T1000 (cell line): Measurements from ENCODE around the gene LRRN1.

Experiments
- DNase-seq: peaks from one replicate; lab custom pipeline; 2025; ENCODE audit warnings: mixed read lengths; lab: John Stamatoyannopoulos, UW

Gene LRRN1

DNA sequence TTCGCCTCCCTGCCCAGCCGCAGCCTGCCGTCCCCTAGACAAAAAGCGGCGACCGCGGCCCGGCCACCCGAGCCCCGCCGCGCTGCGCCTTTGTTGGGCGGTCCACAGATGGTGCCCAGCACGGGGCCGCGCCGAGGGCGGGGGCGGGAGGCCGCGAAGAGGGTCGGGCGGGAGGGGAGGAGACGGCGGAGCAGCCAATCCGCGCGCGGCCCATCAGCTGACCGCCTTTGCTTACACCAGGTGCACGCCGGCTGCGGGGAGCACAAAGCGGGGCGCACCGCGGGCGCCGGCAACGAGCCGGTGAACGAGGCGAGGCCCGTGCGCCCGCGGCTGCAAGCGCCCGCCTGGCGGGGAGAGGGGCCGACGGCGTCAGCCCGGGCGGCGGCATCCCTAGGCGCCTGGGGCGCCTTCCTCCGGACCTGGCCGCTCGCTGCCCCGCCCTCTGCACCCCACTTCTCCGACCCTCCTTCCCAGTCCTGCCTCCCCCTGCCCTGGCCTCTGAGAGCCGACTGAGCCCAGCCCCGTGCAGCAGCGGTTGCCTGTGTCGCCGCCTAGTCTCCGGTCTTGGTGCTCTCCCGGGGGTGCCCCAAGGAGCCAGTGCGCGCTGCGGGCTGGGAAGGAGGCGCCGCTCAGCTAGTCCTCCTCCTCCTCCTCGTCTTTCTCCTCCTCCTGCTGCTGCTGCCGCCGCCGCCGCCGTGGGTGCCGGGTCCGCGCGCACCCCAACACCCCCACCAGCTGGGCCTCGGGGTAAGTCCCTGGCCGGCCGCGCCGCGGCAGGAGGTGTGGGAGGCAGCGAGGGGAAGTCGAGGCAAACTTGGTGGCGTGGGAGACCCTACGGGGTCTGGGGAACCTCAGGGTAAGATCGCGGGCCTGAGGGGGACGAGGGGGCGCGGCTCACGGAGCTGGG is at the start of gene LRRN1:
LRRN1 (plus strand) TSS at position 259 of the 907 bp plus-strand sequence. CDS start 45,211 bp downstream, outside the sequence.
- peak; percentile 49 for DNase-seq

GRCh38 chr3:3753416-3753815 is 45.8 kb upstream of the LRRN1 start:
- DNase-seq: no peak

DNA sequence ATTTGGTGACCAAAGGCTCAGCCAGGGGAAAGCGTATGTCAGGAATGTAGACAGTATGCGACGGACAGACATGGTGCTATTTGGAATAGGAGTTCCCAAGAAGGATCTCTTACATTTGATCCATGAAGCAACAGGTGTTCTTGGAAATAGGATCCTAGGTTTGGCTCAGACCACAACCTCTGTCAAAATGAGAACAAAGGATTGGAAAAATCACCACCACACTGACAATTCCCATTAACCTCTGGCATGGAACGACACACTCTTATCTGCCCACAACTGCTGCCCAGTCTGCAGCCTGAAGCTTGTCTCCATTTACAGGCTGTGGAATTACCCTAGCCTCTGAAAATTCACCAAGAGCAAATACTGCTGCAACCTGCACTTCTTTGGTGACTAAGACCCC is 33.6 kb upstream of the LRRN1 start:
- DNase-seq: no peak

DNA sequence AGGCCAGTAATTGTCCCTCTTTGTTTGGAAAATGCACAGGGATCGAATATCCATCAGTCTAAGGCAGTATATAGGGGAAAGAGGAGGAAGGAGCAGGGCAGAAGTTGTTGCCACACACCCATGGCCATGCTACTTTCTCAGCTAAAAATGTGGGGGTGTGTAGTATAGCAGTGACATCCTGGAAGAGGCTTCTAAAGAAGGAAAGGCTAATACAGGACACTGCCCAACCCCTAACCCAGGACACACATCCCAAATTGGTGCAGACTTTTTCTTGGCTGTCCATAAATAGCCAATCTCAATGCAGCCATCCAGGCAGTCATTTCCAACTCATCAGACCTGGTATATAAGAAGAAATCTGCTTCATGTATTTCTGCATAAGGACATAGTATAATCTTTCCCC is 33.1 kb upstream of the LRRN1 start:
- no peak for DNase-seq

- no peak for DNase-seq
Observed at GRCh38 chr3:3771094-3771493, 28.1 kb upstream of the LRRN1 start.

GRCh38 chr3:3771567-3771966 is 27.7 kb upstream of the LRRN1 start:
- no peak for DNase-seq

DNA sequence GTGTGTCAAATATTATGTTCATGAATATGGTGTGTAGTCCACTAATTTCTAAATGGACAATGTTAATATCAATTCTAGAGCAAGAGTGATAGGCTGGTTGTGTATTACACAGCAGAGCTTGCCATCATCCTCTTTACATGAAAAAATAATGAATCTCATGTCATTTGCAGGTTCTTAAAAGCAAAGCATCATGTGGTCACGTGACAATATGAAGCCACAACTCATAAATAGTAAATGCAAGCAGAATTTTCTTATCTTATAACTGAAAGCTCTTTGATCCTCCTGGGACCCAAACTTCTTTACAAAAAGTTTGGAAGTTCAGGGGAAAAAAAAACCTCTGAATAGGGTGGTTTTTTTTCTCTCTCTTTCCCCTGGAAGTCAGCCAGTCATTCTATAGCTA is 26.9 kb upstream of the LRRN1 start:
- DNase-seq: no peak

- DNase-seq: no peak
Observed at GRCh38 chr3:3772920-3773319, 26.3 kb upstream of the LRRN1 start.

DNA sequence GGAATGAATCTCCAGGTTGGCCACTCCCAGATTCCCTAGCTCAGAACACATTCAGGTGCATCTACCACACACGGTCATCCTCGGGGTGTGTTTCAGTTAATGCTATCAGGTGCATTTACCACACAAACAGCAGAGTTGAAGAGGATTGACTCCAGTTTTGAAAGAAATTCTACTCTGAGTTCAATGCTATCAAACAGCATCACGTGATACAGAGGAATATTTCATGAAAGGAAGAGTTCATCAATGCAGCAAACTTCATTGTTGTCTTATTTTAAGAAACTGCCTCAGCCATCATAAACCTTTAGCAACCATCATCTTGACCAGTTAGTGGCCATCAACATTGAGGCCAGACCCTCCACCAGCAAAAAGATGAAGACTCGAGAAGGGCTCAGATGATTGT is 22.6 kb upstream of the LRRN1 start:
- no peak for DNase-seq

- DNase-seq: no peak
Observed at GRCh38 chr3:3778216-3778615, 21.0 kb upstream of the LRRN1 start.

DNA sequence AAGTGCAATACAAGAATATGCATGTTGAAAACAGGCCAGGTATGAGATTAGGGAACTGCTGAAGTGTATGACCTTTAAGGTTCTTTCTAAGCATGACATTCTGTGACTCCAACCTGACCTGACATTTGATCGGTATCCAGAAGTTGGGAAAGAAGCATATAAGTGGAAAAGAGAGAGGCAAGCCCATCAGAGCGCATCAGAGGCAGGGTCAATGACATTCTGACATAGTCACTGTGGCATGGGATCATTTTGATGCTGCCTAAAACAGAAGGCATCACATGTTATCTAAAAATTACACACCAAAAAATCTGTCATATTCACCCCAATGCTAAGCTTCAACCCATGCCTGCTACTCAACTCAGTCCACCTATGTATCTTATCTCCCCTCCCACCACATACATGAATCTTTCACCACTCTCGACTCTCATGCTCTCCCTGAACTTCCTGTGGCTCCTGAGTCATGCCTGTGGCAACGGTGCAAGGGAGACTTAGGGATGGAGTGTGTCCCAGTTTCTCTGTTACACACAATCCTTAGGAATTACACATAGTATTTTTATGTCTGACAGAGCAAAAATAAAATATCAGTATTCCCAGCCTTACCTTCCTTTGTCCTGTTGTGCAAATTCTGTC is 20.5 kb upstream of the LRRN1 start:
- no peak for DNase-seq

- DNase-seq: no peak
Observed at GRCh38 chr3:3782457-3782856, 16.8 kb upstream of the LRRN1 start.

DNA sequence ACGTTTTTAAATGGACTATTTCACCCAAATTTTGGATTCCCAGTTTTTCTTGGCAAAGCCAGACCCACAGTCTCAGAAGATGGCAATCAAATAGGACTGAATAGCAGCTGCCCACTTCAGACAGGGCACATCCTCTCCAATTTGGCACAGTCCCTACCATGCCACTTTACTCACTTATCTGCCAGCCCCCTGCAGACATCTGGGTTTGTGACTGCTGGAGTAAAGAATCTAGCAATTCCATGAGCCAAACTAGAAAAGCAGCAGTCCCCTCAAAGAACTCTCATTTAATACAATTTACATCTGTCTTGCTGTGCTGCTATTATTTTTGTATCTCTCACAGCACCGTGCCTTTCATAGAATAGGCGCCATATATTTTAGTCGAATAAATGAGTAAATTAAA is 16.0 kb upstream of the LRRN1 start:
- no peak for DNase-seq

- DNase-seq: no peak
Observed at GRCh38 chr3:3783696-3784095, 15.5 kb upstream of the LRRN1 start.

DNA sequence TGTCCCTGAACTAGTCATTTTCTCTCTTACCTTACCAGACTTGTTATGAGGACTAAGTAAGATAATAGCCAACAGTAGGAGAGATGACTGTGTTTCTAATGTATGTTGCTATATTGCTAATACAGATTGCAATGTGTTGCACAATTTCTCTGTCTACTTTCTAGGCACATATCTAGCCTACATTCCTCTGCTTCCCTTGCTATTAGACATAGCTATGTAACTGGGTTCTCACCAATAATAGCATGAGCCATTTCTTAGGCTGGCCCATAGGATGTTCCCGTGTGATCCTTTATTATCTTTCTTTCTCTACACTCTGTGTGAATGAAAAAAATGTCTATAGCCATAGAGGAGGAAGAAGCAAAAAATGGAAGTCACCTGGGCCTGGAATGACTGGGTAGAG is 6.8 kb upstream of the LRRN1 start:
- DNase-seq: no peak

- peak; percentile 16 for DNase-seq
Observed at GRCh38 chr3:3798631-3799113, 559 bp upstream of the LRRN1 start.

DNA sequence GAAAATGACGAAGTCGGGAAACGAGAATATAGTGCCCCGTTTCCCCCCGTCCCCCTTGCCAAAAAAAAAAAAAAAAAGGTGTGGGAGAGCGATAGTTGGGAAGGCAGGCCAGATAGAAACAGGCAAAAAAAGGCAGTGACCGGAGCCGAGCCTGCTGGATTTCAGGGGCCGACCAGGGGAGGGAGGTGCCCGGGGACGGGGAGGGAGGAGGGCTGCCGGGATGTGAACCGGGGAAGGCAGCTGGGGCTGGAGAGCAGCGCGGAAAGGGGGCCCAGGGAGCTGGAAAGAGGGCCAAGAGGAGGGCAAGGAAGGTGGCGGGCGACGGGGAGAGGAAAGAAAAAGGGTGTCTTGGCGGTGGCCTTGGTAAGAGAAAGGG is 837 bp downstream of the LRRN1 start:
- no peak for DNase-seq

DNA sequence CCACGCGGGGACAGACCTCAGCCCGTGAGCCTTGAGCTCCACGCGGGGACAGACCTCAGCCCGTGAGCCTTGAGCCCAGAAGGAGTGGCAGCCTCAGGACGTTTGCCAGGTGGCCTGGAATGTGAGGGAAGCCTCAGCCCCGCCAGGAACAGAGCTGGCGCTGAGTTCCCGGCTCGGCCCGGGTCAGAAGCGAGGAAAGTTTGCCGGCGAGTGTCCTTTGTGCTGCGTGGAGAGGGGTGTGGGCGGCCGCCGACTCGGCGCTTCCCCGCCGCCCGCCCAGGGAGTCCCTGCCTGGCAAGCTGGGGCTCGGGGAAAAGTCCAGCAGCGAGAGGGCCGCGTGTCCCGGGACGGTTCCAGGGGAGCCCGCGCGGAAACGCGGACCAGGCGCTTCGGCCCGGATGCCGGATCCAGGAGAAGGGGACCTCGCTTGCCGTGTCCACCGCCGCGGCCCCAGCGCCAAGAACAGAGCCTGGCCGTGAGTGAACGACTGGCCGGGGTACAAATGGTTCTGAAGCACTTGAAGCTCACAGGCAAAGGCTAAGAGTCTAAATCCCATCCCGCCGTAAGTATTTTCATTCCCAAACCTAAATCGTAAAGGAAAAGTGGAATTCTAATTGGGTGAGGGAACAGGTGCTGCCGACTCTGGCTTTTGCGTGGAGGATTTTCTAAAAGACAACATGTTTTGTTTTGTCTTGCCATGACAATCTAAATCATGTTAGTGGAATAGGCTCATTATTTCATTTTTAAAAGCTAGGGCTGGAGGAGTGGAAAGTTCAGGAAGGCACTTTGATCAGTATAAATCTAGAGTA is 1.7 kb downstream of the LRRN1 start:
- DNase-seq: no peak

DNA sequence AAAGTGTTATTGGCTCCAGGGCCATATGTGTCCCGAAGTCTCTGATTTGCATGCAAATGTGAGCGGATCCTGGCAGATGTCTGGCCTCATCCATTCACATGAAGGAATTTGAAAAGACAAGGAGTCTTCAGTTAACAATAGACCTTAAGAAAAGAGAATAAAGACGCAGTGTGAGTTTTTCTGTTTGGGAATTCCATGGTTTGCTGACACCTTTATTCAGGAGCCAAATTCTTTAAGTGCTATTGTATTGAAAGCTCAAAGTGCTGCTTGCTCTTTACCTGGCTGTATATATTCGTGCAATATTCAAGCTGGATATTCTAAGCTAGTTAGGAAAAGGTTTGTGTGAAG is 2.2 kb downstream of the LRRN1 start:
- DNase-seq: no peak

- DNase-seq: no peak
Observed at GRCh38 chr3:3802046-3802445, 2.8 kb downstream of the LRRN1 start.

- no peak for DNase-seq
Observed at GRCh38 chr3:3804560-3804959, 5.3 kb downstream of the LRRN1 start.

DNA sequence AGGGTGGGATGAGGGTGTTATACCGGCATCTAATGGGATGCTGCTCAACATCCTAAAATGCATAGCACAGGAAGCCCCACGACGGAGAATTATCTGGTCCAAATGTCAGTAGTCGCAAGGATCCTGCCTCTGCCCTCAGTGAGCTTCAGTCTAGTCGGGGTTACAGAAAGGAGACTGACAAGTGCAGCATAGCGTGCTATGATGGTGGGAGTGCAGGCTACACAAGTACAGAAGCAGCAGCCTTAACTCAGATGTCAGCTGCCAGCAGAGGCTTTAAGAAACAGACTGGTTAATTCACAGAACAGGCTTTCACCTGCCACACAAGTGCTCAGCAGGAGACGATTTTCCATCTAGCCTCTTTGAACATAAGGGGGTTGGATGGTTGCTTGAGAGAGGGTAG is 6.9 kb downstream of the LRRN1 start:
- no peak for DNase-seq

- DNase-seq: no peak
Observed at GRCh38 chr3:3806856-3807255, 7.6 kb downstream of the LRRN1 start.
